GM12878 (cell line): Measurements from ENCODE around the gene THADA. TPM values are rescaled to one million over a fixed set of nuclear protein-coding genes. Genes with fewer than 3 reads are reported as not detected.
A peak's percentile ranks its signal among the peaks of the same experiment; 100 is the strongest.

Experiments used
- ATAC-seq: fragments of 200-7000 bp; cut with Tn5 transposase; 3 replicates; pipeline ENCODE4 v1.9.1; 2020; ENCODE audit warnings: mild to moderate bottlenecking, moderate library complexity
- BruUV-seq: library from RNA; stranded (reverse); fragments of 400-500 nt; replicated peaks from 2 replicates; lab custom pipeline; 2021; lab: Mats Ljungman, UMichigan
- CTCF ChIA-PET: fragments of 300-600 bp; sonication (Branson Sonifier 250); formaldehyde crosslinking; extraction: SDS; loops from one replicate; lab custom pipeline; 2021; ENCODE audit warnings: inconsistent platforms; lab: Yijun Ruan, JAX
- POLR2A ChIA-PET: fragments of 350-600 bp; formaldehyde crosslinking; extraction: SDS; loops from one replicate; lab custom pipeline; 2021; ENCODE audit warnings: inconsistent platforms; lab: Charles Lee
- RAD21 ChIA-PET: fragments of 300-600 bp; sonication (Branson Sonifier 250); formaldehyde crosslinking; loops from one replicate; lab custom pipeline; 2023; ENCODE audit warnings: antibody characterized with exemption; ENCODE audit not compliant: unreplicated experiment; lab: Charles Lee
- SMC1A ChIA-PET: fragments of 300-600 bp; sonication (Branson Sonifier 250); formaldehyde crosslinking; loops from one replicate; lab custom pipeline; 2023; ENCODE audit not compliant: unreplicated experiment, uncharacterized antibody; lab: Charles Lee
- DNase-seq: peaks from one replicate; pipeline ENCODE4 v3.0.0-alpha.2; 2011; ENCODE audit warnings: low read depth, low spot score
- FAIRE-seq: peaks from 3 replicates; lab custom pipeline; 2011; peaks lifted over from hg19 to GRCh38; lab: Jason Lieb, UNC
- H2AFZ ChIP-seq: 2 replicates; pipeline ENCODE4 v1.6.0; 2011; ENCODE audit warnings: low read depth, low read length, control low read depth; ENCODE audit not compliant: control insufficient read depth
- H3K27ac ChIP-seq: 2 replicates; pipeline ENCODE4 v1.5.1; 2011; ENCODE audit warnings: control low read depth; ENCODE audit not compliant: control insufficient read depth, insufficient read depth
- H3K27me3 ChIP-seq, 2 experiments: replicated peaks in 1 of 2; 2 replicates each; pipeline versions ENCODE4 v1.6.0 to v1.6.1; 2011; ENCODE audit warnings: low read length in 1 of 2; ENCODE audit not compliant: control insufficient read depth in 2 of 2, insufficient read depth in 2 of 2
- H3K36me3 ChIP-seq, 2 experiments: 2 replicates each; pipeline ENCODE4 v1.5.1; 2011; ENCODE audit warnings: low read length in 1 of 2; ENCODE audit not compliant: control insufficient read depth in 2 of 2, insufficient read depth in 2 of 2
- H3K4me1 ChIP-seq: 2 replicates; pipeline ENCODE4 v1.6.1; 2011; ENCODE audit warnings: mild to moderate bottlenecking, low read length, moderate library complexity, mixed read lengths; ENCODE audit not compliant: control insufficient read depth, insufficient read depth
- H3K4me2 ChIP-seq: 2 replicates; pipeline ENCODE4 v1.6.0; 2011; ENCODE audit warnings: control low read depth; ENCODE audit not compliant: control insufficient read depth, insufficient read depth
- H3K4me3 ChIP-seq: fragments of 200-600 bp; sonication (generic); 2 replicates; pipeline ENCODE4 v1.5.1; 2016
- H3K79me2 ChIP-seq: 2 replicates; pipeline ENCODE4 v1.6.0; 2011; ENCODE audit warnings: low read length; ENCODE audit not compliant: control insufficient read depth, insufficient read depth
- H3K9ac ChIP-seq: 2 replicates; pipeline ENCODE4 v1.8.0; 2011; ENCODE audit warnings: low read length, control low read depth, mixed read lengths; ENCODE audit not compliant: control insufficient read depth, insufficient read depth
- H3K9me3 ChIP-seq: replicated peaks from 3 replicates; pipeline ENCODE4 v1.5.1; 2011; ENCODE audit warnings: mild to moderate bottlenecking, low read length; ENCODE audit not compliant: control insufficient read depth, insufficient read depth
- H4K20me1 ChIP-seq: 2 replicates; pipeline ENCODE4 v1.6.0; 2011; ENCODE audit not compliant: control insufficient read depth, insufficient read depth
- E2F4 ChIP-seq: IDR thresholded peaks from 2 replicates; pipeline ENCODE4 v1.6.1; 2012; ENCODE audit warnings: low read depth, low read length, improper control_type of control experiment
- MAX ChIP-seq: IDR thresholded peaks from 2 replicates; pipeline ENCODE4 v1.6.1; 2012; ENCODE audit warnings: low read depth, low read length, improper control_type of control experiment
- STAT3 ChIP-seq: IDR thresholded peaks from 2 replicates; pipeline ENCODE4 v1.6.1; 2011; ENCODE audit warnings: low read depth, low read length, improper control_type of control experiment
- ZZZ3 ChIP-seq: IDR thresholded peaks from 2 replicates; pipeline ENCODE4 v1.6.1; 2011; ENCODE audit warnings: low read depth; ENCODE audit not compliant: control insufficient read depth, insufficient read length
- WGBS: methylation state at CpG from one replicate; pipeline ENCODE4 v1.1.6; 2016; ENCODE audit warnings: low lambda C conversion rate; ENCODE audit not compliant: insufficient replicate concordance, insufficient coverage; ENCODE audit errors: missing lambda C conversion rate; 5-methylcytosine and 5-hydroxymethylcytosine counted together
- in situ Hi-C: fragments of 300-500 bp; cut with MboI; formaldehyde crosslinking; loops from 9 replicates; pipeline ENCODE4 v1.14.3; 2018; ENCODE audit warnings: mixed read lengths
- intact Hi-C: fragments of 100-400 bp; cut with micrococcal nuclease; formaldehyde crosslinking; loops from one replicate; pipeline ENCODE4 v1.14.2; 2022; ENCODE audit not compliant: unreplicated experiment
- polyA plus RNA-seq, 11 experiments: library from polyadenylated mRNA; depleted of rRNA in 4 of 11; unstranded in 6 of 11; stranded (reverse) in 5 of 11; fragments of >200 nt; fragmentation: Nextera tagmentation in 4 of 11; fragmentation: Illumina TruSeq in 1 of 11; extraction: Ambion mirVana in 4 of 11; extraction: Trizol in 1 of 11; gene quantifications; 1 replicate in 1 of 11; 2 replicates in 10 of 11; pipeline versions ENCODE4 v1.2.1 to v1.2.3, GENCODE V29; 2011 to 2016; ENCODE audit warnings: inconsistent platforms in 2 of 11, missing spikeins in 2 of 11, low read depth in 1 of 11
- total RNA-seq, 4 experiments: library from RNA; depleted of rRNA in 3 of 4; stranded (reverse); fragments of >200 nt in 3 of 4; fragmentation: Illumina TruSeq in 1 of 4; extraction: Trizol in 1 of 4; gene quantifications; 2 replicates each; pipeline versions ENCODE4 v1.2.1 to v1.2.3, GENCODE V29; 2013 to 2021

Gene THADA
- total and polyA plus RNA-seq, 10 of the 15 experiments (the other 5 are each of a cell fraction or from before 2014, with no cell fraction given), result 14.6 to 33.2 (median 23.2) TPM

- peaks cover 17% of the 10 kb centered on the region for H3K4me1 ChIP-seq
- ATAC-seq, result peak; percentile 34
- no TSS peak for BruUV-seq
- in situ Hi-C loops, result no loop called here
- ChIA-PET RAD21 (interaction anchor here (0.5 to 3.2 kb wide), 16 partner anchors 12 to 381 kb away, joined by 3 to 19 read pairs (median 3); partner anchors contain the start of gene ZFP36L2), POLR2A (interaction anchor here (1.0 kb wide), 2 partner anchors 17 to 53 kb away, joined by 3 to 4 read pairs; no protein-coding TSS in a partner anchor), SMC1A (interaction anchor here (0.6 to 3.9 kb wide), 15 partner anchors 12 to 296 kb away, joined by 3 to 29 read pairs (median 4); no protein-coding TSS in a partner anchor), CTCF (interaction anchor here (0.6 to 6.4 kb wide), 14 partner anchors 11 to 319 kb away, joined by 3 to 43 read pairs (median 3); no protein-coding TSS in a partner anchor)
- peak overlapping the region; percentile 70 for H3K27ac ChIP-seq
- no peaks in the 10 kb centered on the region; a peak in 2 of 4 replicates for H3K36me3 ChIP-seq
- no peak for DNase-seq
- H3K9me3 ChIP-seq, result no peaks in the 10 kb centered on the region
- TF ChIP-seq ZZZ3 (no peak), STAT3 (no peak), E2F4 (no peak), MAX (no peak)
- H3K27me3 ChIP-seq, result no peaks in the 10 kb centered on the region
- H3K4me2 ChIP-seq, result peak overlapping the region; percentile 71
- no peaks in the 10 kb centered on the region for H3K79me2 ChIP-seq
- no peak overlapping the region for H3K9ac ChIP-seq
- H3K4me3 ChIP-seq, result no peak overlapping the region
- H2AFZ ChIP-seq, result peak overlapping the region; percentile 66; the same call in 1 of the 2 replicates
- no peak for FAIRE-seq
- intact Hi-C loops, result no loop called here
- H4K20me1 ChIP-seq, result no peaks in the 10 kb centered on the region
- 70% methylated on average over 5 of the region's 5 CpGs for WGBS
Observed at GRCh38 chr2:43240766-43241150, 355.1 kb downstream of the THADA start.
